OCI-M2 (cell line): ENCODE measurements around the gene CDH13.

Source experiments
- DNase-seq: peaks from one replicate; lab custom pipeline; 2025; ENCODE audit not compliant: unreplicated experiment; lab: John Stamatoyannopoulos, UW

Gene CDH13

GRCh38 chr16:83809092-83809491 lies 1182.3 kb downstream of the CDH13 start:
- DNase-seq = no peak

GRCh38 chr16:83810901-83811300 lies 1184.1 kb downstream of the CDH13 start:
- DNase-seq = no peak

GRCh38 chr16:83813823-83814658 lies 1187.3 kb downstream of the CDH13 start:
- DNase-seq = no peak

GRCh38 chr16:83814659-83814985 lies 1187.9 kb downstream of the CDH13 start:
- no peak for DNase-seq

GRCh38 chr16:83817022-83817421 lies 1190.3 kb downstream of the CDH13 start:
- DNase-seq = no peak

- DNase-seq = no peak
Measured at GRCh38 chr16:83818276-83818675, 1191.5 kb downstream of the CDH13 start.

- no peak for DNase-seq
Measured at GRCh38 chr16:83819361-83819760, 1192.6 kb downstream of the CDH13 start.

GRCh38 chr16:83826146-83826913 lies 1199.6 kb downstream of the CDH13 start:
- DNase-seq = no peak

GRCh38 chr16:83830091-83830768 lies 1203.5 kb downstream of the CDH13 start:
- no peak for DNase-seq

- DNase-seq = no peak
Measured at GRCh38 chr16:83830769-83831455, 1204.1 kb downstream of the CDH13 start.

- no peak for DNase-seq
Measured at GRCh38 chr16:83831456-83831987, 1204.8 kb downstream of the CDH13 start.

- no peak for DNase-seq
Measured at GRCh38 chr16:83833921-83834320, 1207.2 kb downstream of the CDH13 start.

GRCh38 chr16:83835586-83836566 lies 1209.1 kb downstream of the CDH13 start:
- DNase-seq = no peak

- no peak for DNase-seq
Measured at GRCh38 chr16:83837566-83837965, 1210.8 kb downstream of the CDH13 start.

GRCh38 chr16:83838151-83838550 lies 1211.4 kb downstream of the CDH13 start:
- no peak for DNase-seq

GRCh38 chr16:83839561-83839960 lies 1212.8 kb downstream of the CDH13 start:
- DNase-seq = no peak

GRCh38 chr16:83840060-83840617 lies 1213.4 kb downstream of the CDH13 start:
- no peak for DNase-seq

- DNase-seq = no peak
Measured at GRCh38 chr16:83842291-83842690, 1215.5 kb downstream of the CDH13 start.

- DNase-seq = no peak
Measured at GRCh38 chr16:83842756-83843507, 1216.2 kb downstream of the CDH13 start.
